IPS-18c (cell line): ENCODE results near the gene CENPU.
"Not testable (repeated sequence)": the region's sequence is repeated elsewhere in the genome, so short reads cannot be mapped to it uniquely, and the experiment has no call there.

Source experiments
- H3K4me3 ChIP-seq: 2 replicates; pipeline ENCODE4 v1.7.0; 2013; ENCODE audit warnings: low read depth, mild to moderate bottlenecking, low read length, moderate library complexity; ENCODE audit not compliant: insufficient read depth
- H3K9me3 ChIP-seq: one replicate; pipeline ENCODE4 v1.6.1; 2013; ENCODE audit warnings: mild to moderate bottlenecking, low read length, moderate library complexity; ENCODE audit not compliant: control insufficient read depth, insufficient read depth

The CENPU gene

GRCh38 chr4:184733654-184734524 is at the start of gene CENPU:
TSS of gene CENPU (minus strand) at chr4:184734096. CDS start at chr4:184734062, 34 bp downstream.
- Histone ChIP-seq H3K4me3 (peak within 1 kb of the TSS; percentile 64), H3K9me3 (no peaks in the 10 kb centered on the region)

- H3K4me3 ChIP-seq = no peak overlapping the region
Observed at GRCh38 chr4:184782731-184783373, 49.0 kb upstream of the CENPU start.

GRCh38 chr4:184779160-184779559 is 45.3 kb upstream of the CENPU start:
- not testable (repeated sequence) for H3K4me3 ChIP-seq, H3K9me3 ChIP-seq

More at GRCh38 chr4:184782731-184783373, 49.0 kb upstream of the CENPU start:
- no peaks in the 10 kb centered on the region for H3K9me3 ChIP-seq

GRCh38 chr4:184778325-184778724 is 44.4 kb upstream of the CENPU start:
- H3K9me3 ChIP-seq = no peaks in the 10 kb centered on the region
- no peak overlapping the region for H3K4me3 ChIP-seq

GRCh38 chr4:184776821-184777220 is 42.9 kb upstream of the CENPU start:
- H3K9me3 ChIP-seq = no peaks in the 10 kb centered on the region
- H3K4me3 ChIP-seq = no peak overlapping the region

GRCh38 chr4:184775854-184776555 is 42.1 kb upstream of the CENPU start:
- no peak overlapping the region for H3K4me3 ChIP-seq

GRCh38 chr4:184774152-184774551 is 40.3 kb upstream of the CENPU start:
- Histone ChIP-seq H3K4me3 (no peak overlapping the region), H3K9me3 (no peaks in the 10 kb centered on the region)

More at GRCh38 chr4:184775854-184776555, 42.1 kb upstream of the CENPU start:
- H3K9me3 ChIP-seq = no peaks in the 10 kb centered on the region

- H3K9me3 ChIP-seq = no peaks in the 10 kb centered on the region
- no peak overlapping the region for H3K4me3 ChIP-seq
Observed at GRCh38 chr4:184771416-184771815, 37.5 kb upstream of the CENPU start.

GRCh38 chr4:184769141-184769765 is 35.4 kb upstream of the CENPU start:
- Histone ChIP-seq H3K9me3 (no peaks in the 10 kb centered on the region), H3K4me3 (no peak overlapping the region)

- Histone ChIP-seq H3K9me3 (no peaks in the 10 kb centered on the region), H3K4me3 (no peak overlapping the region)
Observed at GRCh38 chr4:184768296-184768695, 34.4 kb upstream of the CENPU start.

- no peak overlapping the region for H3K4me3 ChIP-seq
- no peaks in the 10 kb centered on the region for H3K9me3 ChIP-seq
Observed at GRCh38 chr4:184766446-184766845, 32.5 kb upstream of the CENPU start.

GRCh38 chr4:184765473-184766340 is 31.8 kb upstream of the CENPU start:
- no peaks in the 10 kb centered on the region for H3K9me3 ChIP-seq
- no peak overlapping the region for H3K4me3 ChIP-seq

- no peaks in the 10 kb centered on the region for H3K9me3 ChIP-seq
- H3K4me3 ChIP-seq = no peak overlapping the region
Observed at GRCh38 chr4:184764601-184765000, 30.7 kb upstream of the CENPU start.

- H3K4me3 ChIP-seq = no peak overlapping the region
Observed at GRCh38 chr4:184763150-184763780, 29.4 kb upstream of the CENPU start.

GRCh38 chr4:184762100-184762499 is 28.2 kb upstream of the CENPU start:
- no peak overlapping the region for H3K4me3 ChIP-seq
- no peaks in the 10 kb centered on the region for H3K9me3 ChIP-seq

More at GRCh38 chr4:184763150-184763780, 29.4 kb upstream of the CENPU start:
- no peaks in the 10 kb centered on the region for H3K9me3 ChIP-seq

GRCh38 chr4:184760681-184761080 is 26.8 kb upstream of the CENPU start:
- Histone ChIP-seq H3K4me3 (no peak overlapping the region), H3K9me3 (no peaks in the 10 kb centered on the region)
